Measurements from ENCODE around the gene ABCG4. TPM values are rescaled to one million over a fixed set of nuclear protein-coding genes. Genes with fewer than 3 reads are reported as not detected.
A peak's percentile ranks its signal among the peaks of the same experiment; 100 is the strongest.
"Not testable (repeated sequence)": the region's sequence is repeated elsewhere in the genome, so short reads cannot be mapped to it uniquely, and the experiment has no call there.

Gene ABCG4
- total RNA-seq, 4 donors from 2014 or later, result 0.33 to 1.4 (median 0.60) TPM

DNA sequence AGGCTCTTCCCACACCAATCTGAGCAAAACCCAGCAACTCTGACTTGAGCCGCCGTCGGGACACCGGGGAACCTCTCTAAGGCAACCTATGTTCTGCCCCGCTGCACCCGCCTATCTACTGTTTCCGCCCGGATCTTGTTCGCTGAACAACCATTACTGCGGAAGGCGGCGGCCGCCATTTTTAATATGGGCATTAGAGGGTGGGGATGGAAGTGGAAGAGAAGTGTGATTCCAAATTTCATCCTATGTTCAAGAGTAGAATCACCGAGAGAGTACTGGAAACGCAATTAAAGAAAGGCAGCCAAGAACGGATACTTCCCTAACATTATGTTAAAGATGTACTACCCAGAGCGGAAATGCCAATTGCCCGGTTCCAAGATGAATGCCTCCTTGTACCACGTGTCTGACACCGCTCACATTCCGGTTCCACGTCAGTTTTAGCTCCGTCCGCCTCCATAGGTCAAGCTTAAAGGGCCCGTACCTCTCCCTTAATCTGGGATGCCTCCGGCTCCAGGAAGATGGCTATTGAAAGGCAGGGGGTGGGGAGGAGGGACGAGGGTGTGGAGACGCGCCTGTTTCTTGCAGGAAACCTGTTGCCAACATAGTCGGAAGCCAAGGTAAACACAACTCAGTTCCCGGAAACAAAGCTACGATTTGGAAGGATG is 47.0 kb upstream of the ABCG4 start, which contains the start of gene DPAGT1:
Gene DPAGT1, minus strand, starts transcription at position 95 of the 665 bp plus-strand sequence. CDS start 198 bp downstream, outside the sequence.
- peak within 1 kb of the TSS; percentile 77 to 80 (median 78) for H3K4me3 ChIP-seq
- intact Hi-C loops (cut with DNase I), result no loop called here
- H3K36me3 ChIP-seq, result peaks cover 8 to 21% (median 16%) of the 10 kb centered on the region in 4 donors
- no peaks in the 10 kb centered on the region for H3K9me3 ChIP-seq
- under 1% methylated on average over 32 of the region's 32 CpGs for WGBS
- peak within 1 kb of the TSS; percentile 84 to 93 (median 88) for H3K27ac ChIP-seq (replicated peaks in 1 of 4)
- no peak for TF ChIP-seq POLR2A (IDR thresholded peaks at IDR 0.05; ENCODE audit: low read depth)
- TF ChIP-seq, protein P1, sequence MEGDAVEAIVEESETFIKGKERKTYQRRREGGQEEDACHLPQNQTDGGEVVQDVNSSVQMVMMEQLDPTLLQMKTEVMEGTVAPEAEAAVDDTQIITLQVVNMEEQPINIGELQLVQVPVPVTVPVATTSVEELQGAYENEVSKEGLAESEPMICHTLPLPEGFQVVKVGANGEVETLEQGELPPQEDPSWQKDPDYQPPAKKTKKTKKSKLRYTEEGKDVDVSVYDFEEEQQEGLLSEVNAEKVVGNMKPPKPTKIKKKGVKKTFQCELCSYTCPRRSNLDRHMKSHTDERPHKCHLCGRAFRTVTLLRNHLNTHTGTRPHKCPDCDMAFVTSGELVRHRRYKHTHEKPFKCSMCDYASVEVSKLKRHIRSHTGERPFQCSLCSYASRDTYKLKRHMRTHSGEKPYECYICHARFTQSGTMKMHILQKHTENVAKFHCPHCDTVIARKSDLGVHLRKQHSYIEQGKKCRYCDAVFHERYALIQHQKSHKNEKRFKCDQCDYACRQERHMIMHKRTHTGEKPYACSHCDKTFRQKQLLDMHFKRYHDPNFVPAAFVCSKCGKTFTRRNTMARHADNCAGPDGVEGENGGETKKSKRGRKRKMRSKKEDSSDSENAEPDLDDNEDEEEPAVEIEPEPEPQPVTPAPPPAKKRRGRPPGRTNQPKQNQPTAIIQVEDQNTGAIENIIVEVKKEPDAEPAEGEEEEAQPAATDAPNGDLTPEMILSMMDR (IDR thresholded peaks at IDR 0.05), result peak in 1 of 3 experiments; percentile 2
- TF ChIP-seq POLR2AphosphoS5 (IDR thresholded peaks at IDR 0.05), result peak; percentile 72 to 80
- DNase-seq (ENCODE audit: extremely low spot score), result peak; percentile 97
- H3K4me1 ChIP-seq, result peaks cover 38 to 45% (median 40%) of the 10 kb centered on the region in 4 donors
- no peaks in the 10 kb centered on the region for H3K27me3 ChIP-seq

DNA sequence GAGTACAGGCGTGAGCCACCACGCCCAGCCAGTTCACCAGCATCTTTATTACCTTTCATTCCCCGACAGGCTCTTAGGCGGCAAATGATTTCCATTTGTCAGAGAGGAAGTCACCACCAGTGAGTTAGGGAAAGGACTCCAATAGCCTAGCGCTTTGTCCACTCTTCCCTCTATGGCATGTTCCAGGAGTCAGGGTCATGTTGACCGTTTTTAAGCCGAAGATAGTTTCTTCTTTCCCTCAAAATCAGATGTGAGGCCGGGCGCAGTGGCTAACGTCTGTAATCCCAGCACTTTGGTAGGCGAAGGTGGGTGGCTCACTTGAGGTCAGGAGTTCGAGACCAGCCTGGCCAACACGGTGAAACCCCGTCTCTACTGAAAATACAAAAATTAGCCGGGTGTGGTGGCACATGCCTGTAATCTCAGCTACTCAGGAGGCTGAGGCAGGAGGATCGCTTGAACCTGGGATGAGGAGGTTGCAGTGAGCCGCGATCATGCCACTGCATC is 45.6 kb upstream of the ABCG4 start:
- Histone ChIP-seq H3K27ac (replicated peaks in 1 of 4) (peak overlapping the region; percentile 84 to 93 (median 88)), H3K4me1 (peaks cover 40 to 53% (median 46%) of the 10 kb centered on the region in 4 donors), H3K4me3 (peak overlapping the region; percentile 77 to 80 (median 78))
- intact Hi-C loops (cut with DNase I); H3K36me3 ChIP-seq; H3K9me3 ChIP-seq; H3K27me3 ChIP-seq; DNase-seq (ENCODE audit: extremely low spot score): not testable (repeated sequence)
- WGBS, result 84% methylated on average over 18 of the region's 18 CpGs

DNA sequence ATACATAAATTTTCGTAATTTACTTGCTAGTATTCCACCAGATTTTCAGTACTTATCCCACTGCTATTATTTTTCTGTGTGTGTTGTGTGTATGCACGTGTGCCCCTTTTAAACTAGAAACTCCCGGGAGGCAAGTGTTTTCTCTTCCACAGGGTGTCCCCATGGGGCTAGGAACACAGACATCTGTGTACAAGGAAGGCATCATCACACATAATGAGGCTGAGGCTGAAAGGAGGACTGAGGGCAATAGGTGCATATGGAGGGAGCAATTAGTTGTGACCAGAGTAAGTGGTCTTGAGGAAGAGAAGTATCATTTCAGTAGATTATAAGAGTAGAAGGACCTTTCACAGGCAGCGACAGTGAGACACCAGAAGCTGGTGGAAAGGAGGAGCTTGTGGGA is 45.1 kb upstream of the ABCG4 start:
- WGBS, result 58% methylated on average over 4 of the region's 4 CpGs
- Histone ChIP-seq H3K4me3 (no peak overlapping the region), H3K9me3 (no peaks in the 10 kb centered on the region), H3K4me1 (peaks cover 46 to 59% (median 51%) of the 10 kb centered on the region in 4 donors), H3K27me3 (no peaks in the 10 kb centered on the region), H3K36me3 (peaks cover 0 to 2% (median 1%) of the 10 kb centered on the region in 4 donors), H3K27ac (replicated peaks in 1 of 4) (peak overlapping the region; percentile 84 to 93 (median 88))
- intact Hi-C loops (cut with DNase I), result no loop called here
- no peak for DNase-seq (ENCODE audit: extremely low spot score)
- TF ChIP-seq EP300 (IDR thresholded peaks at IDR 0.05), result no peak
- no peak for TF ChIP-seq POLR2AphosphoS5 (IDR thresholded peaks at IDR 0.05)
- no peak for TF ChIP-seq POLR2A (IDR thresholded peaks at IDR 0.05; ENCODE audit: low read depth)
- TF ChIP-seq, protein P1 (IDR thresholded peaks at IDR 0.05), result no peak

DNA sequence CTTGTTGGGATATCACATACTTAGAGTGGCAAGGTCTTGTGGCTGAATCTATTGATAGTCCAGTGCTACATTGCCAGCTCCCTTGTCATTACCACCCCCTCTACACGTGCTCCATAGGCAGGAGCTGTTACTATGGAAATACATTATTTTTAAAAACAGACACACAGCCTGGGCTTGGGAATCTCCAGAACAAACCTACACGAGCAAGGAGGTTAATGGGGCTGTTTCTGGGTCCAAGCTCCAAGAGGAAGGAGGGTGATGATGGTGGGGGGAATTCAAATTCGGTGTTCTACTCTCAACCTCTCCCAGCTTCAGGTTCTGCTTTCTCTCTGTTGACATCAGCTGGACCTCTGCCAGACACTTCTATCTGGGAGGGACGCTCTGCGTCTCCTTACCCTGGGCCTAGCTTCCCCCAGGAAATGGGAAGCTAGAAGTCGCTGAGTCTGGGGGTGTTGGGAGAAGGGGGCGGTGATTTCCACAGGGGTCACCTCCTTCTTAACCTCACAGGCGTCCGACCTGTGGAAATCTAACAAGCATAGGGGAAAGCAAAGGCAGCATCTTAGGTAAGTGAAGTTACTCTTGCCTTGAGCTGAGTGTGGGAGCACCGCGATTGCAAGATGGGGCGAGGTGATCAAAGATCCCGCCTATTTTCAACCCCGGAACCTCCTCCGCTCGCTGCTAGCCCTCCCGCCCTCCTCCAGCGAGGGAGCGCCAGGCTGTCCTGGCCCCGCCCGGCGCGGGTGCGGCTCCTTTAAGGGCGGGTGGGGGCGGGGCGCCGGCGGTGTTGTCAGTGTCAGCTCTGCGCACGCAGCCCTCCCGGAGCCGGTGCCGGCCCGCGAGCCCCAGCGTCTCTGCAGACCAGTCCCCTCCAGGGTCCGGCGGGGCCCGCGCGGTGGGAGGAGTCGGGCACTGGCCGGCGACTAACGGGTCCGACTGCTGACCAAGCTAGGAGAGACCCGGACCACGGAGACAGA is 42.0 kb upstream of the ABCG4 start, which contains the start of gene C2CD2L:
Gene C2CD2L, plus strand, starts transcription at position 781 of the 974 bp plus-strand sequence. CDS start 398 bp downstream, outside the sequence.
- Histone ChIP-seq H3K4me1 (peaks cover 35 to 55% (median 50%) of the 10 kb centered on the region in 4 donors), H3K36me3 (peaks cover 8 to 16% (median 16%) of the 10 kb centered on the region in 4 donors), H3K27me3 (no peaks in the 10 kb centered on the region), H3K9me3 (no peaks in the 10 kb centered on the region), H3K4me3 (peak within 1 kb of the TSS; percentile 86 to 99 (median 98)), H3K27ac (replicated peaks in 1 of 4) (peak within 1 kb of the TSS; percentile 81 to 90 (median 86))
- intact Hi-C loops (cut with DNase I), result no loop called here
- TF ChIP-seq EP300 (IDR thresholded peaks at IDR 0.05) (no peak), POLR2AphosphoS5 (IDR thresholded peaks at IDR 0.05) (peak; percentile 81 to 82), POLR2A (IDR thresholded peaks at IDR 0.05; ENCODE audit: low read depth) (no peak)
- TF ChIP-seq, protein P1 (IDR thresholded peaks at IDR 0.05), result peak in 1 of 3 experiments; percentile 13
- peak; percentile 96 for DNase-seq (ENCODE audit: extremely low spot score)
- 1% methylated on average over 17 of the region's 49 CpGs for WGBS
